Progenitor cell of endocrine pancreas (in vitro differentiated cells): ENCODE measurements around the gene DENND1C. TPM values are rescaled to one million over a fixed set of nuclear protein-coding genes. Genes with fewer than 3 reads are reported as not detected.

Experiments used
- DNase-seq: peaks from one replicate; pipeline ENCODE4 v3.0.0; 2021; ENCODE audit warnings: low spot score; ENCODE audit not compliant: unreplicated experiment
- H3K27ac Mint-ChIP-seq: 2 replicates; pipeline ENCODE4 v1.8.0; 2021; ENCODE audit warnings: mild to moderate bottlenecking, moderate library complexity, mixed read lengths
- H3K27me3 Mint-ChIP-seq: 2 replicates; pipeline ENCODE4 v1.8.0; 2021; ENCODE audit warnings: mixed read lengths
- H3K36me3 Mint-ChIP-seq: 2 replicates; pipeline ENCODE4 v1.8.0; 2022; ENCODE audit warnings: mixed read lengths; ENCODE audit not compliant: insufficient read depth
- H3K4me1 Mint-ChIP-seq: 2 replicates; pipeline ENCODE4 v1.8.0; 2021; ENCODE audit warnings: low read depth, mixed read lengths
- H3K4me3 Mint-ChIP-seq: 2 replicates; pipeline ENCODE4 v1.8.0; 2021; ENCODE audit warnings: low read depth, mild to moderate bottlenecking, moderate library complexity, mixed read lengths
- H3K9me3 Mint-ChIP-seq: 2 replicates; pipeline ENCODE4 v1.8.0; 2021; ENCODE audit warnings: low read depth, mixed read lengths
- CTCF ChIP-seq: fragments of 200-600 bp; sonication (generic); IDR thresholded peaks from one replicate; pipeline ENCODE4 v1.5.0; 2021; ENCODE audit warnings: antibody characterized with exemption, mild to moderate bottlenecking; ENCODE audit not compliant: unreplicated experiment
- total RNA-seq: library from RNA; stranded (reverse); gene quantifications from 2 replicates; pipeline ENCODE4 v1.2.1, GENCODE V29; 2021

Gene DENND1C
- total RNA-seq, 1 donor from 2014 or later, result 0.67 TPM

- H3K27ac Mint-ChIP-seq, result no peak overlapping the region
- DNase-seq, result no peak
- no peak overlapping the region for H3K4me3 Mint-ChIP-seq
- no peak for TF ChIP-seq CTCF
- H3K36me3 Mint-ChIP-seq, result peaks cover 21% of the 10 kb centered on the region
- peaks cover 8% of the 10 kb centered on the region for H3K27me3 Mint-ChIP-seq
- H3K4me1 Mint-ChIP-seq, result no peaks in the 10 kb centered on the region
- H3K9me3 Mint-ChIP-seq, result peaks cover 4% of the 10 kb centered on the region
Observed at GRCh38 chr19:6494438-6495036, 12.9 kb upstream of the DENND1C start.

GRCh38 chr19:6491802-6492592, 10.4 kb upstream of the DENND1C start:
- H3K4me3 Mint-ChIP-seq, result no peak overlapping the region
- peaks cover 11% of the 10 kb centered on the region for H3K36me3 Mint-ChIP-seq
- no peaks in the 10 kb centered on the region for H3K4me1 Mint-ChIP-seq
- peaks cover 4% of the 10 kb centered on the region for H3K9me3 Mint-ChIP-seq
- peaks cover 12% of the 10 kb centered on the region for H3K27me3 Mint-ChIP-seq
- no peak for TF ChIP-seq CTCF
- no peak overlapping the region for H3K27ac Mint-ChIP-seq
- DNase-seq, result no peak

- Mint-ChIP-seq H3K36me3 (peaks cover 8% of the 10 kb centered on the region), H3K9me3 (peaks cover 4% of the 10 kb centered on the region), H3K4me1 (no peaks in the 10 kb centered on the region), H3K27me3 (peaks cover 12% of the 10 kb centered on the region), H3K4me3 (no peak overlapping the region), H3K27ac (no peak overlapping the region)
- DNase-seq, result no peak
- no peak for TF ChIP-seq CTCF
Observed at GRCh38 chr19:6490134-6490533, 8.5 kb upstream of the DENND1C start.

- H3K4me1 Mint-ChIP-seq, result no peaks in the 10 kb centered on the region
- no peak for DNase-seq
- no peak overlapping the region for H3K27ac Mint-ChIP-seq
- no peak overlapping the region for H3K4me3 Mint-ChIP-seq
- H3K9me3 Mint-ChIP-seq, result peaks cover 4% of the 10 kb centered on the region
- H3K36me3 Mint-ChIP-seq, result peaks cover 4% of the 10 kb centered on the region
- no peak for TF ChIP-seq CTCF
- peaks cover 12% of the 10 kb centered on the region for H3K27me3 Mint-ChIP-seq
Observed at GRCh38 chr19:6489278-6490061, 7.9 kb upstream of the DENND1C start.

- TF ChIP-seq CTCF, result no peak
- H3K36me3 Mint-ChIP-seq, result no peaks in the 10 kb centered on the region
- H3K27me3 Mint-ChIP-seq, result peaks cover 15% of the 10 kb centered on the region
- no peak overlapping the region for H3K27ac Mint-ChIP-seq
- no peaks in the 10 kb centered on the region for H3K4me1 Mint-ChIP-seq
- H3K9me3 Mint-ChIP-seq, result no peaks in the 10 kb centered on the region
- no peak for DNase-seq
- no peak overlapping the region for H3K4me3 Mint-ChIP-seq
Observed at GRCh38 chr19:6484831-6485230, 3.2 kb upstream of the DENND1C start.
